ENCODE results near the gene INTS1. TPM values are rescaled to one million over a fixed set of nuclear protein-coding genes. Genes with fewer than 3 reads are reported as not detected.

The INTS1 gene
- total RNA-seq, 6 donors from 2014 or later: 38.6 to 215 (median 72.3) TPM

GRCh38 chr7:1531263-1531978 lies 27.2 kb upstream of the INTS1 start:
- ATAC-seq (ENCODE audit: low FRiP score in 2 of 2) (peak; percentile 1 to 16), DNase-seq (peak; percentile 59 to 92)
- Histone ChIP-seq H3K4me3 (peak overlapping the region; percentile 76 to 94 (median 90)), H3K4me1 (peaks cover 36 to 58% (median 43%) of the 10 kb centered on the region in 4 donors), H3K36me3 (peaks cover 0 to 16% (median 7%) of the 10 kb centered on the region in 4 donors), H3K9me3 (no peaks in the 10 kb centered on the region), H3K27ac (peak overlapping the region; percentile 92 to 99 (median 97)), H3K27me3 (no peaks in the 10 kb centered on the region)
- TF ChIP-seq CTCF (IDR thresholded peaks at IDR 0.05) (no peak), POLR2AphosphoS5 (IDR thresholded peaks at IDR 0.05) (peak; percentile 49 to 62), POLR2A (IDR thresholded peaks at IDR 0.05) (peak in 3 of 4 donors; percentile 53 to 63 (median 56)), EP300 (IDR thresholded peaks at IDR 0.05) (peak in 1 of 4 donors; percentile 57)
- WGBS, 2 donors: 2 to 21% methylated on average over 6 to 27 of the region's 55 CpGs

DNA sequence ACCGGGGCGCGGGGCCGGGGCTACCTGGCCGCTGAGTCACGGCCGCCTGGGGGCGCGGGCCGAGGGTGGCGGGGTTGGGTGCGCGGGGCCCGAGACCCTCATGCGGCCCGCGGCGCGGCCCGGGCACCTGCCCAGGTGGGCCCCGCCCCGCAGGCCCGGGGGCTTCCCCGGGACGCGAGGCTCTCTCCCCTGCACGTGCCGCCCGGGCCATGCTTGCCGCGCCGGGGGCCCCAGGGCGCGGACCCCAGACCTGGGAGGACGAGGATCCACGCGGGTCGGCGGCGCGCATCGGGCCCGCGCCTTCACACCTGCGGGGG lies 26.7 kb upstream of the INTS1 start:
- DNase-seq: no peak

GRCh38 chr7:1529383-1530116 lies 25.4 kb upstream of the INTS1 start:
- Histone ChIP-seq H3K9me3 (no peaks in the 10 kb centered on the region), H3K36me3 (peaks cover 0 to under 1% (median 0%) of the 10 kb centered on the region in 4 donors), H3K4me1 (peaks cover 19 to 39% (median 30%) of the 10 kb centered on the region in 4 donors), H3K4me3 (no peak overlapping the region), H3K27me3 (no peaks in the 10 kb centered on the region), H3K27ac (peak overlapping the region in 1 of 4 donors; percentile 99)
- ATAC-seq (ENCODE audit: low FRiP score in 2 of 2): no peak
- 67 to 84% methylated on average over 3 to 17 of the region's 21 CpGs for WGBS, 2 donors
- peak in 1 of 2 donors; percentile 73 for DNase-seq
- TF ChIP-seq POLR2AphosphoS5 (IDR thresholded peaks at IDR 0.05) (no peak), POLR2A (IDR thresholded peaks at IDR 0.05) (no peak), EP300 (IDR thresholded peaks at IDR 0.05) (no peak), CTCF (IDR thresholded peaks at IDR 0.05) (no peak)

More for the DNA sequence above, 26.7 kb upstream of the INTS1 start:
- Histone ChIP-seq H3K36me3 (peaks cover 0 to 12% (median 5%) of the 10 kb centered on the region in 4 donors), H3K4me1 (peaks cover 30 to 53% (median 38%) of the 10 kb centered on the region in 4 donors), H3K9me3 (no peaks in the 10 kb centered on the region), H3K4me3 (peak overlapping the region; percentile 76 to 94 (median 90)), H3K27me3 (no peaks in the 10 kb centered on the region), H3K27ac (peak overlapping the region; percentile 92 to 99 (median 97))
- ATAC-seq (ENCODE audit: low FRiP score in 2 of 2): no peak
- TF ChIP-seq POLR2AphosphoS5 (IDR thresholded peaks at IDR 0.05) (no peak), CTCF (IDR thresholded peaks at IDR 0.05) (no peak), EP300 (IDR thresholded peaks at IDR 0.05) (no peak), POLR2A (IDR thresholded peaks at IDR 0.05) (no peak)
- WGBS, 2 donors: no CpG with 5 or more reads among the region's 45 CpGs

GRCh38 chr7:1526271-1526754 lies 22.1 kb upstream of the INTS1 start:
- Histone ChIP-seq H3K36me3 (no peaks in the 10 kb centered on the region), H3K4me3 (no peak overlapping the region), H3K4me1 (peaks cover 0 to 8% (median 3%) of the 10 kb centered on the region in 4 donors), H3K9me3 (no peaks in the 10 kb centered on the region), H3K27ac (no peak overlapping the region), H3K27me3 (no peaks in the 10 kb centered on the region)
- WGBS, 2 donors: 46 to 64% methylated on average over 6 of the region's 6 CpGs
- TF ChIP-seq POLR2AphosphoS5 (IDR thresholded peaks at IDR 0.05): no peak
- ATAC-seq (ENCODE audit: low FRiP score in 2 of 2) (peak in 1 of 2 donors; percentile 72), DNase-seq (peak in 1 of 2 donors; percentile 41)

GRCh38 chr7:1525409-1525808 lies 21.2 kb upstream of the INTS1 start:
- DNase-seq (no peak), ATAC-seq (ENCODE audit: low FRiP score in 2 of 2) (no peak)
- Histone ChIP-seq H3K27ac (no peak overlapping the region), H3K4me3 (no peak overlapping the region), H3K36me3 (no peaks in the 10 kb centered on the region), H3K9me3 (no peaks in the 10 kb centered on the region), H3K4me1 (peaks cover 0 to 6% (median 2%) of the 10 kb centered on the region in 4 donors), H3K27me3 (no peaks in the 10 kb centered on the region)
- WGBS, 2 donors: 86 to 91% methylated on average over 6 of the region's 6 CpGs
- TF ChIP-seq EP300 (IDR thresholded peaks at IDR 0.05): no peak
- no peak for TF ChIP-seq POLR2AphosphoS5 (IDR thresholded peaks at IDR 0.05)
- TF ChIP-seq POLR2A (IDR thresholded peaks at IDR 0.05): no peak
- TF ChIP-seq CTCF (IDR thresholded peaks at IDR 0.05): no peak
